Endodermal cell (in vitro differentiated cells): ENCODE measurements around the gene TRIM41. TPM values are rescaled to one million over a fixed set of nuclear protein-coding genes. Genes with fewer than 3 reads are reported as not detected.
"Not testable (repeated sequence)": the region's sequence is repeated elsewhere in the genome, so short reads cannot be mapped to it uniquely, and the experiment has no call there.

Experiments used
- DNase-seq: peaks from one replicate; pipeline ENCODE4 v3.0.0-alpha.2; 2017
- H3K27ac ChIP-seq: 2 replicates; pipeline ENCODE4 v1.5.1; 2013; ENCODE audit warnings: mild to moderate bottlenecking, low read depth, low read length, moderate library complexity
- H3K27me3 ChIP-seq: 2 replicates; pipeline ENCODE4 v1.6.1; 2013; ENCODE audit warnings: mild to moderate bottlenecking, low read length, moderate library complexity; ENCODE audit not compliant: insufficient read depth, control insufficient read depth, poor library complexity, severe bottlenecking
- H3K36me3 ChIP-seq: 2 replicates; pipeline ENCODE4 v1.7.0; 2013; ENCODE audit warnings: mild to moderate bottlenecking, low read length, moderate library complexity; ENCODE audit not compliant: control insufficient read depth, insufficient read depth
- H3K4me1 ChIP-seq: one replicate; pipeline ENCODE4 v1.7.0; 2013; ENCODE audit warnings: low read length; ENCODE audit not compliant: control insufficient read depth, insufficient read depth
- H3K4me3 ChIP-seq: 2 replicates; pipeline ENCODE4 v1.5.1; 2013; ENCODE audit warnings: mild to moderate bottlenecking, low read length, moderate library complexity
- H3K9ac ChIP-seq: 2 replicates; pipeline ENCODE4 v1.6.1; 2013; ENCODE audit warnings: mild to moderate bottlenecking, low read length, moderate library complexity; ENCODE audit not compliant: poor library complexity, severe bottlenecking; ENCODE audit errors: extremely low read depth
- H3K9me3 ChIP-seq: 2 replicates; pipeline ENCODE4 v1.6.1; 2013; ENCODE audit warnings: mild to moderate bottlenecking, low read length, moderate library complexity; ENCODE audit not compliant: control insufficient read depth
- H3K27ac Mint-ChIP-seq: 2 replicates; pipeline ENCODE4 v1.8.0; 2020; ENCODE audit warnings: mixed read lengths
- H3K27me3 Mint-ChIP-seq: 2 replicates; pipeline ENCODE4 v1.8.0; 2021; ENCODE audit warnings: mild to moderate bottlenecking, mixed read lengths; ENCODE audit not compliant: insufficient read depth
- H3K36me3 Mint-ChIP-seq: 2 replicates; pipeline ENCODE4 v1.8.0; 2020; ENCODE audit warnings: low read depth, mixed read lengths
- H3K4me1 Mint-ChIP-seq: 2 replicates; pipeline ENCODE4 v1.8.0; 2020; ENCODE audit warnings: mixed read lengths
- H3K4me3 Mint-ChIP-seq: 2 replicates; pipeline ENCODE4 v1.8.0; 2020; ENCODE audit warnings: mild to moderate bottlenecking, moderate library complexity, mixed read lengths
- H3K9me3 Mint-ChIP-seq: 2 replicates; pipeline ENCODE4 v1.8.0; 2020; ENCODE audit warnings: mild to moderate bottlenecking, mixed read lengths
- WGBS, 2 experiments: methylation state at CpG; one replicate each; pipeline versions ENCODE4 v1.1.5 to v1.1.7; 2013; ENCODE audit warnings: missing lambda C conversion rate in 2 of 2, mixed read lengths in 1 of 2; ENCODE audit not compliant: insufficient coverage in 1 of 2, insufficient read length in 1 of 2; 5-methylcytosine and 5-hydroxymethylcytosine counted together
- total RNA-seq, 2 donors: library from RNA; stranded (reverse); fragmentation: NEBNext Ultra II Directional in 1 of 2; extraction: Animal tissue kit (Norgen Biotek cat#: 25700) in 1 of 2; gene quantifications; 2 replicates in 1 of 2; 3 replicates in 1 of 2; pipeline ENCODE4 v1.2.1, GENCODE V29; 2021
- TF ChIP-seq, protein P1 (sequence below): fragments of 200-600 bp; sonication (generic); conservative IDR thresholded peaks from 2 replicates; pipeline ENCODE4 v1.5.0; 2021; ENCODE audit warnings: antibody characterized with exemption, mild to moderate bottlenecking

The TRIM41 gene
- total RNA-seq, 2 donors from 2014 or later = 37.5 to 41.7 TPM

GRCh38 chr5:181281077-181281983, 58.2 kb downstream of the TRIM41 start:
- peaks cover 13% of the 10 kb centered on the region for H3K36me3 Mint-ChIP-seq
- peaks cover 13% of the 10 kb centered on the region for H3K27me3 Mint-ChIP-seq
- Histone ChIP-seq H3K9ac (peak overlapping the region; percentile 71), H3K36me3 (peaks cover 9% of the 10 kb centered on the region), H3K27me3 (no peaks in the 10 kb centered on the region), H3K4me1 (peaks cover 4% of the 10 kb centered on the region), H3K27ac (peak overlapping the region; percentile 90), H3K9me3 (no peaks in the 10 kb centered on the region), H3K4me3 (peak overlapping the region; percentile 86)
- WGBS, 2 experiments = 2 to 3% methylated on average over 15 to 40 of the region's 40 CpGs
- TF ChIP-seq, protein P1, sequence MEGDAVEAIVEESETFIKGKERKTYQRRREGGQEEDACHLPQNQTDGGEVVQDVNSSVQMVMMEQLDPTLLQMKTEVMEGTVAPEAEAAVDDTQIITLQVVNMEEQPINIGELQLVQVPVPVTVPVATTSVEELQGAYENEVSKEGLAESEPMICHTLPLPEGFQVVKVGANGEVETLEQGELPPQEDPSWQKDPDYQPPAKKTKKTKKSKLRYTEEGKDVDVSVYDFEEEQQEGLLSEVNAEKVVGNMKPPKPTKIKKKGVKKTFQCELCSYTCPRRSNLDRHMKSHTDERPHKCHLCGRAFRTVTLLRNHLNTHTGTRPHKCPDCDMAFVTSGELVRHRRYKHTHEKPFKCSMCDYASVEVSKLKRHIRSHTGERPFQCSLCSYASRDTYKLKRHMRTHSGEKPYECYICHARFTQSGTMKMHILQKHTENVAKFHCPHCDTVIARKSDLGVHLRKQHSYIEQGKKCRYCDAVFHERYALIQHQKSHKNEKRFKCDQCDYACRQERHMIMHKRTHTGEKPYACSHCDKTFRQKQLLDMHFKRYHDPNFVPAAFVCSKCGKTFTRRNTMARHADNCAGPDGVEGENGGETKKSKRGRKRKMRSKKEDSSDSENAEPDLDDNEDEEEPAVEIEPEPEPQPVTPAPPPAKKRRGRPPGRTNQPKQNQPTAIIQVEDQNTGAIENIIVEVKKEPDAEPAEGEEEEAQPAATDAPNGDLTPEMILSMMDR = no peak
- peak; percentile 95 for DNase-seq
- H3K27ac Mint-ChIP-seq = no peak overlapping the region
- peaks cover 12% of the 10 kb centered on the region for H3K4me1 Mint-ChIP-seq
- H3K9me3 Mint-ChIP-seq = no peaks in the 10 kb centered on the region
- no peak overlapping the region for H3K4me3 Mint-ChIP-seq

DNA sequence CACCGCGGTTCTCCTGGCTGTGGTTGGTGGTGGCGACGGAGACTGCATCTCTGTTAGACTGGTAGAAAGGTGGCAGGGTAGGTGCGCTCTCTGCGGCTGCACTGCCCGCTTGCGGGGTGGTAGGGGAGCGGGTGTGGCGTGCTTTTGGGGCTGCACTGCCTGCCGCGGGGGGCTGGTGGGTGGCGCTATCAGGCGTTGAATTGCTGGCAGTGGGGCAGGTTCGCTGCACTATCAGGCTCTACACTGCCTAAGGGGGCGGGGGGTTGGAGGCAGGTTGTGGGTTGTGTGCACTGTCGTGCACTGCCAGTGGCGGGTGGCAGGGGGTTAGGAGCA, 58.9 kb downstream of the TRIM41 start:
- H3K4me3 Mint-ChIP-seq = no peak overlapping the region
- H3K9me3 ChIP-seq = no peaks in the 10 kb centered on the region
- WGBS, 2 experiments = 6% methylated on average over 18 of the region's 18 CpGs; no CpG with 5 or more reads in 1 of the 2 experiments
- H3K4me3 ChIP-seq = peak overlapping the region; percentile 86
- H3K36me3 Mint-ChIP-seq = peaks cover 17% of the 10 kb centered on the region
- no peaks in the 10 kb centered on the region for H3K9me3 Mint-ChIP-seq
- H3K36me3 ChIP-seq = peaks cover 9% of the 10 kb centered on the region
- peak overlapping the region; percentile 25 for H3K9ac ChIP-seq
- H3K4me1 Mint-ChIP-seq = peaks cover 12% of the 10 kb centered on the region
- no peak for DNase-seq
- no peaks in the 10 kb centered on the region for H3K27me3 ChIP-seq
- TF ChIP-seq, protein P1 = peak; percentile 30
- peak overlapping the region; percentile 32 for H3K27ac ChIP-seq
- no peak overlapping the region for H3K27ac Mint-ChIP-seq
- H3K27me3 Mint-ChIP-seq = peaks cover 9% of the 10 kb centered on the region
- peaks cover 4% of the 10 kb centered on the region for H3K4me1 ChIP-seq

DNA sequence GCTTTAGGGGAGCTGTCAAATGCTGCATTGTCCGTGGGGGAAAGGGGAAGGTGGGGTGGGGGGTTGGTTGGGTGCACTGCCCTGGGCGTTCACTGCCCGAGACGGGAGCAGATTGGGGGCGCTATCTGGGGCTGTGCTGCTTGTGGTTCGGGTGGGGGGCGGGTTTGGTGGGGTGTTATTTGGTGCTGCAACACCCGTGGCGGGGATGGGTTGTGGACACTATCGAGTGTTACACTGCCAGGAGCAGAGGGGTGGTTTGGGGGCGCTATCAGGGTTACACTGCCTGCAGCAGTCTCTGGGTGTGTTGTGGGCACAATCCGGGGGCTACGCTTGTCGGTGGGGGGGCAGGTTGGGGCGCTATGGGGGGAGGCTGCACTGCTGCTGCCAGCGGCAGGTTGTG, 59.3 kb downstream of the TRIM41 start:
- H3K36me3 Mint-ChIP-seq = peaks cover 17% of the 10 kb centered on the region
- H3K36me3 ChIP-seq = peaks cover 13% of the 10 kb centered on the region
- peaks cover 12% of the 10 kb centered on the region for H3K4me1 Mint-ChIP-seq
- H3K27ac Mint-ChIP-seq, H3K27me3 ChIP-seq, H3K4me1 ChIP-seq, H3K4me3 Mint-ChIP-seq, H3K27me3 Mint-ChIP-seq, H3K9ac ChIP-seq, H3K9me3 ChIP-seq, H3K27ac ChIP-seq, DNase-seq, H3K9me3 Mint-ChIP-seq: not testable (repeated sequence)
- 84 to 100% methylated on average over 3 to 15 of the region's 16 CpGs for WGBS, 2 experiments
- H3K4me3 ChIP-seq = peak overlapping the region; percentile 86
